Colon (tissue), 2 donors: ENCODE results near the gene TPRX1.
"Not testable (repeated sequence)": the region's sequence is repeated elsewhere in the genome, so short reads cannot be mapped to it uniquely, and the experiment has no call there.

Source experiments
- FAIRE-seq: peaks from 2 replicates; lab custom pipeline; 2012; peaks lifted over from hg19 to GRCh38; lab: Jason Lieb, UNC
- donor health status: control.
- donor health status: control.

The TPRX1 gene

GRCh38 chr19:47766670-47767069 lies 37.7 kb downstream of the TPRX1 start:
- FAIRE-seq, result no peak

GRCh38 chr19:47766359-47766620 lies 38.1 kb downstream of the TPRX1 start:
- no peak for FAIRE-seq

GRCh38 chr19:47765523-47766358 lies 38.6 kb downstream of the TPRX1 start:
- no peak for FAIRE-seq

GRCh38 chr19:47764705-47765104 lies 39.6 kb downstream of the TPRX1 start:
- not testable (repeated sequence) for FAIRE-seq

GRCh38 chr19:47762615-47763308 lies 41.6 kb downstream of the TPRX1 start:
- no peak for FAIRE-seq

- no peak for FAIRE-seq
Measured at GRCh38 chr19:47762151-47762550, 42.2 kb downstream of the TPRX1 start.

- FAIRE-seq, result no peak
Measured at GRCh38 chr19:47761566-47761965, 42.8 kb downstream of the TPRX1 start.

GRCh38 chr19:47760632-47760999 lies 43.7 kb downstream of the TPRX1 start:
- no peak for FAIRE-seq

- no peak for FAIRE-seq
Measured at GRCh38 chr19:47758443-47758804, 45.9 kb downstream of the TPRX1 start.

GRCh38 chr19:47757617-47758442 lies 46.5 kb downstream of the TPRX1 start:
- no peak for FAIRE-seq

GRCh38 chr19:47756953-47757608 lies 47.3 kb downstream of the TPRX1 start:
- FAIRE-seq, result no peak

GRCh38 chr19:47756627-47756929 lies 47.8 kb downstream of the TPRX1 start:
- no peak for FAIRE-seq

- no peak for FAIRE-seq
Measured at GRCh38 chr19:47755762-47756626, 48.4 kb downstream of the TPRX1 start.

GRCh38 chr19:47755065-47755761 lies 49.1 kb downstream of the TPRX1 start:
- no peak for FAIRE-seq

- no peak for FAIRE-seq
Measured at GRCh38 chr19:47754206-47755064, 49.9 kb downstream of the TPRX1 start.

- FAIRE-seq, result no peak
Measured at GRCh38 chr19:47752440-47753211, 51.7 kb downstream of the TPRX1 start.
